ENCODE measurements around the gene IL6ST. TPM values are rescaled to one million over a fixed set of nuclear protein-coding genes. Genes with fewer than 3 reads are reported as not detected.

IL6ST gene
- total RNA-seq, 3 donors from 2014 or later = 78.0 to 209 (median 126) TPM

- Histone ChIP-seq H3K9me3 (no peaks in the 10 kb centered on the region), H3K36me3 (ENCODE audit: low read depth) (no peaks in the 10 kb centered on the region), H3K4me1 (ENCODE audit: low read depth) (no peaks in the 10 kb centered on the region), H3K4me3 (no peak overlapping the region)
- intact Hi-C loops (cut with DNase I, micrococcal nuclease) = no loop called here
- no peak for DNase-seq
- no peak for ATAC-seq
- TF ChIP-seq, protein P1, sequence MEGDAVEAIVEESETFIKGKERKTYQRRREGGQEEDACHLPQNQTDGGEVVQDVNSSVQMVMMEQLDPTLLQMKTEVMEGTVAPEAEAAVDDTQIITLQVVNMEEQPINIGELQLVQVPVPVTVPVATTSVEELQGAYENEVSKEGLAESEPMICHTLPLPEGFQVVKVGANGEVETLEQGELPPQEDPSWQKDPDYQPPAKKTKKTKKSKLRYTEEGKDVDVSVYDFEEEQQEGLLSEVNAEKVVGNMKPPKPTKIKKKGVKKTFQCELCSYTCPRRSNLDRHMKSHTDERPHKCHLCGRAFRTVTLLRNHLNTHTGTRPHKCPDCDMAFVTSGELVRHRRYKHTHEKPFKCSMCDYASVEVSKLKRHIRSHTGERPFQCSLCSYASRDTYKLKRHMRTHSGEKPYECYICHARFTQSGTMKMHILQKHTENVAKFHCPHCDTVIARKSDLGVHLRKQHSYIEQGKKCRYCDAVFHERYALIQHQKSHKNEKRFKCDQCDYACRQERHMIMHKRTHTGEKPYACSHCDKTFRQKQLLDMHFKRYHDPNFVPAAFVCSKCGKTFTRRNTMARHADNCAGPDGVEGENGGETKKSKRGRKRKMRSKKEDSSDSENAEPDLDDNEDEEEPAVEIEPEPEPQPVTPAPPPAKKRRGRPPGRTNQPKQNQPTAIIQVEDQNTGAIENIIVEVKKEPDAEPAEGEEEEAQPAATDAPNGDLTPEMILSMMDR (IDR thresholded peaks at IDR 0.05) = no peak
Measured at GRCh38 chr5:56028708-56029107, 33.9 kb upstream of the IL6ST start.

GRCh38 chr5:56026863-56027300 is 32.1 kb upstream of the IL6ST start:
- Histone ChIP-seq H3K4me3 (no peak overlapping the region), H3K9me3 (no peaks in the 10 kb centered on the region), H3K36me3 (ENCODE audit: low read depth) (no peaks in the 10 kb centered on the region), H3K4me1 (ENCODE audit: low read depth) (no peaks in the 10 kb centered on the region)
- DNase-seq (no peak), ATAC-seq (no peak)
- intact Hi-C loops (cut with DNase I, micrococcal nuclease) = no loop called here
- TF ChIP-seq, protein P1 (IDR thresholded peaks at IDR 0.05) = no peak

DNA sequence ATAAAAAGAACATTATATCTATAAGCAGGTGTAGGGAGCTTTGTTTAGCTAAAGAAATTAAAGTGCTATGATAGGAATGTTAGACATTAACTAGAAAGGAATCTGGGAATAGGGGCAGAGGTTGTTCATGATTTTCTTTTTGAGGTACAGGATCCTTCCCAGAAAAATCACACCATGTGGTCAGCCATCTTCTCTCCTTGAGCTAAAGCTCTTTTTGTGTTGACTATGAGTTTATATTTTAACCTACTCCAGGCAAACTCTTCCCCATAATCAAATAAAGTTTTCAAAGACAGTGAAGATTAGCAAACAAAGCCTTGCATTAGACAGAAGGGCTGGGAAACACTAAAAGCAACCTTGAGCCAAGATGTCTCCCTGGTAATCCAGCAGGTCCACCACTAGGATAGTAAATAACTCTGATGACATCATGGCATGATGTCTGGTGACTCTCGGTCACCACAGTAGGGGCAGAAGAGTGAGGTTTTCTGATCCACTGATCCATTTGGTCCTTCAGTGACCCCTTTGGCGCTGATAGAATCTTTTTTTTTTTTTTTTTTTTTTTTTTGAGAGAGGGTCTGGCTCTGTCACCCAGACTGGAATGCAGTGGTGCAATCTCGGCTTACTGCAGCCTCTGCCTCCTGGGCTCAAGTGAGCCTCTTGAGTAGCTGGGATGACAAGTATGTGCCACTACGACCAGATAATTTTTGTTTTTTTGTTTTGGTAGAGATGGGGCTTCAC is 30.6 kb upstream of the IL6ST start:
- Histone ChIP-seq H3K4me1 (ENCODE audit: low read depth) (no peaks in the 10 kb centered on the region), H3K4me3 (no peak overlapping the region), H3K36me3 (ENCODE audit: low read depth) (no peaks in the 10 kb centered on the region), H3K9me3 (no peaks in the 10 kb centered on the region)
- ATAC-seq (peak; percentile 88), DNase-seq (peak in 1 of 3 donors; percentile 30)
- intact Hi-C loops (cut with DNase I, micrococcal nuclease) = no loop called here
- TF ChIP-seq, protein P1 (IDR thresholded peaks at IDR 0.05) = no peak

DNA sequence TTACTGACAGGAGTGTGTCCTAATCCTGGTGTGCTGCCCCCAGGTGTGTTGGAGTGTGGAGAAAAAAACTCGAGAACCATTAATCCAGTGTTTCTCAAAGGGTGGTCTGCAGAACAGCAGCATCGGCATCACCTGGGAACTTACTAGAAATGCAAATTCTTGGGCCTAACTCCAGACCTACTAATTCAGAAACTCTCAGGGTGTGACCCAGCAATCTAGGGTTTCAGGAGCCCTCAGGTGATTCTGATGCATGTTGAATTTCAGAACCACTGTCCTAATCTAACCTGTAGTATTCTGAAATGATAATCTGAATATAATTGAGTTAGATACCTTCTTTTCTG is 30.0 kb upstream of the IL6ST start:
- intact Hi-C loops (cut with DNase I, micrococcal nuclease) = no loop called here
- TF ChIP-seq, protein P1 (IDR thresholded peaks at IDR 0.05) = no peak
- H3K9me3 ChIP-seq = no peaks in the 10 kb centered on the region
- no peaks in the 10 kb centered on the region for H3K36me3 ChIP-seq (ENCODE audit: low read depth)
- H3K4me3 ChIP-seq = no peak overlapping the region
- no peaks in the 10 kb centered on the region for H3K4me1 ChIP-seq (ENCODE audit: low read depth)
- no peak for DNase-seq
- no peak for ATAC-seq

DNA sequence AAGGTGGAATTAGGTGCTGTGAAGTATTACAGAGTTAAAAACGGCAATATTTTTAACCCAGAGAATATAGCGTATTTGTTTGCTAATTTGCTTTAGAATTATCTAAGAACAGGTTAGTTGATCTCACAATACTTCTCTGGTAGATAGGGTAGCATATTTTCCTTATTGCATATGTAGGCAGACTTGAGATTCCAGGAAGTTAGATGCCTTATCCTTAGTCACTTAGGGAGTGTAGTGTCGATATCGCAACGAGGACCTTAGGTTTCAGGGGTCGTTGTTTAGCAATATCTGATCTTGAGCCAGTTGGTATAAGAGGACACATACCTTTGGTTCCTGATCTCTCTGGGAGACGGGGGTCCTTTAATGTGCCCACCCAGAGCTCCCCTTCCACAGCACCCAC is 28.5 kb upstream of the IL6ST start:
- intact Hi-C loops (cut with DNase I, micrococcal nuclease) = no loop called here
- peak; percentile 60 for ATAC-seq
- no peak overlapping the region for H3K4me3 ChIP-seq
- H3K4me1 ChIP-seq (ENCODE audit: low read depth) = no peaks in the 10 kb centered on the region
- TF ChIP-seq, protein P1 (IDR thresholded peaks at IDR 0.05) = no peak
- H3K9me3 ChIP-seq = no peaks in the 10 kb centered on the region
- DNase-seq = no peak
- H3K36me3 ChIP-seq (ENCODE audit: low read depth) = no peaks in the 10 kb centered on the region

Data from mucosa of descending colon (tissue), 3 donors.